Measurements from ENCODE around the gene GSE1. TPM values are rescaled to one million over a fixed set of nuclear protein-coding genes. Genes with fewer than 3 reads are reported as not detected.

Gene GSE1
- total RNA-seq, 4 donors from 2014 or later = 23.4 to 65.5 (median 52.5) TPM

- TF ChIP-seq POLR2AphosphoS5 (IDR thresholded peaks at IDR 0.05) (no peak), POLR2A (IDR thresholded peaks at IDR 0.05) (no peak), EP300 (IDR thresholded peaks at IDR 0.05) (no peak), CTCF (IDR thresholded peaks at IDR 0.05) (no peak)
- Histone ChIP-seq H3K9me3 (peaks cover 0 to 8% (median 0%) of the 10 kb centered on the region in 3 donors), H3K27me3 (no peaks in the 10 kb centered on the region), H3K27ac (peak overlapping the region in 1 of 4 donors; percentile 18), H3K4me1 (peaks cover 0 to 42% (median 7%) of the 10 kb centered on the region in 3 donors), H3K4me3 (no peak overlapping the region), H3K36me3 (no peaks in the 10 kb centered on the region)
- peak; percentile 60 for ATAC-seq
- 78% methylated on average over 7 of the region's 8 CpGs; no CpG with 5 or more reads in 1 of the 2 donors for WGBS, 2 donors (ENCODE audit: low coverage in 1 of 2)
Observed at GRCh38 chr16:85568519-85568918, 44.6 kb upstream of the GSE1 start.

GRCh38 chr16:85569039-85569614 lies 44.0 kb upstream of the GSE1 start:
- Histone ChIP-seq H3K4me3 (no peak overlapping the region), H3K4me1 (peaks cover 0 to 42% (median 8%) of the 10 kb centered on the region in 3 donors), H3K27ac (peak overlapping the region in 1 of 4 donors; percentile 6), H3K27me3 (no peaks in the 10 kb centered on the region), H3K36me3 (no peaks in the 10 kb centered on the region), H3K9me3 (peaks cover 0 to 8% (median 0%) of the 10 kb centered on the region in 3 donors)
- no peak for ATAC-seq
- TF ChIP-seq EP300 (IDR thresholded peaks at IDR 0.05) = no peak
- TF ChIP-seq POLR2A (IDR thresholded peaks at IDR 0.05) = no peak
- no peak for TF ChIP-seq POLR2AphosphoS5 (IDR thresholded peaks at IDR 0.05)
- TF ChIP-seq CTCF (IDR thresholded peaks at IDR 0.05) = no peak
- WGBS, 2 donors (ENCODE audit: low coverage in 1 of 2) = 89 to 90% methylated on average over 8 of the region's 11 CpGs

GRCh38 chr16:85569615-85570212 lies 43.4 kb upstream of the GSE1 start:
- H3K27ac ChIP-seq = peak overlapping the region in 2 of 4 donors; percentile 6 to 22
- no peak overlapping the region for H3K4me3 ChIP-seq
- ATAC-seq = no peak
- peaks cover 0 to 45% (median 14%) of the 10 kb centered on the region in 3 donors for H3K4me1 ChIP-seq
- 40% methylated on average over 4 of the region's 20 CpGs; no CpG with 5 or more reads in 1 of the 2 donors for WGBS, 2 donors (ENCODE audit: low coverage in 1 of 2)
- H3K9me3 ChIP-seq = peaks cover 0 to 8% (median 0%) of the 10 kb centered on the region in 3 donors
- H3K36me3 ChIP-seq = no peaks in the 10 kb centered on the region
- H3K27me3 ChIP-seq = no peaks in the 10 kb centered on the region
- TF ChIP-seq CTCF (IDR thresholded peaks at IDR 0.05) (no peak), POLR2A (IDR thresholded peaks at IDR 0.05) (no peak), EP300 (IDR thresholded peaks at IDR 0.05) (no peak), POLR2AphosphoS5 (IDR thresholded peaks at IDR 0.05) (no peak)

- Histone ChIP-seq H3K4me1 (peaks cover 0 to 50% (median 20%) of the 10 kb centered on the region in 3 donors), H3K9me3 (peaks cover 0 to 8% (median 0%) of the 10 kb centered on the region in 3 donors), H3K4me3 (no peak overlapping the region), H3K36me3 (no peaks in the 10 kb centered on the region), H3K27ac (peak overlapping the region in 1 of 4 donors; percentile 22), H3K27me3 (no peaks in the 10 kb centered on the region)
- WGBS, 2 donors (ENCODE audit: low coverage in 1 of 2) = 70% methylated on average over 8 of the region's 13 CpGs; no CpG with 5 or more reads in 1 of the 2 donors
- no peak for ATAC-seq
- TF ChIP-seq POLR2A (IDR thresholded peaks at IDR 0.05) = no peak
- no peak for TF ChIP-seq EP300 (IDR thresholded peaks at IDR 0.05)
- TF ChIP-seq CTCF (IDR thresholded peaks at IDR 0.05) = no peak
- no peak for TF ChIP-seq POLR2AphosphoS5 (IDR thresholded peaks at IDR 0.05)
Observed at GRCh38 chr16:85570213-85570734, 42.8 kb upstream of the GSE1 start.
